ENCODE results near the gene CAB39.
A peak's percentile ranks its signal among the peaks of the same experiment; 100 is the strongest.

The CAB39 gene

GRCh38 chr2:230846360-230846759 lies 133.7 kb downstream of the CAB39 start:
- no peak overlapping the region for H2AFZ ChIP-seq (ENCODE audit: low read depth)

GRCh38 chr2:230847883-230848388 lies 135.3 kb downstream of the CAB39 start:
- H3K27ac ChIP-seq, result 0 out of 2 replicates have a peak overlapping the region, but pooled peaks have one; percentile 16
- H4K20me1 ChIP-seq (ENCODE audit: insufficient read depth), result no peaks in the 10 kb centered on the region
- H3K9ac ChIP-seq, result no peak overlapping the region
- H3K4me2 ChIP-seq, result peak overlapping the region; percentile 49; the same call in 1 of the 2 replicates
- H3K36me3 ChIP-seq (ENCODE audit: insufficient read depth), result no peaks in the 10 kb centered on the region
- peaks cover 21% of the 10 kb centered on the region for H3K4me1 ChIP-seq (ENCODE audit: low read depth, poor library complexity, severe bottlenecking)
- peak; percentile 81 for TF ChIP-seq CTCF (conservative IDR thresholded peaks at IDR 0.05; ENCODE audit: low read depth, low read length)
- peak overlapping the region; percentile 72 for H2AFZ ChIP-seq (ENCODE audit: low read depth)
- no peaks in the 10 kb centered on the region for H3K79me2 ChIP-seq (ENCODE audit: insufficient read depth, low read depth)
- H3K27me3 ChIP-seq (ENCODE audit: insufficient read depth, low read depth), result no peaks in the 10 kb centered on the region
- no peak overlapping the region for H3K4me3 ChIP-seq (IDR thresholded peaks at IDR 0.05; ENCODE audit: insufficient read depth, low read depth, low read length)

More at GRCh38 chr2:230846360-230846759, 133.7 kb downstream of the CAB39 start:
- Histone ChIP-seq H3K4me2 (no peak overlapping the region), H3K9ac (no peak overlapping the region), H3K27me3 (ENCODE audit: insufficient read depth, low read depth) (no peaks in the 10 kb centered on the region), H3K36me3 (ENCODE audit: insufficient read depth) (no peaks in the 10 kb centered on the region), H3K79me2 (ENCODE audit: insufficient read depth, low read depth) (no peaks in the 10 kb centered on the region), H3K4me3 (IDR thresholded peaks at IDR 0.05; ENCODE audit: insufficient read depth, low read depth, low read length) (no peak overlapping the region), H3K27ac (no peak overlapping the region), H4K20me1 (ENCODE audit: insufficient read depth) (no peaks in the 10 kb centered on the region), H3K4me1 (ENCODE audit: low read depth, poor library complexity, severe bottlenecking) (peaks cover 21% of the 10 kb centered on the region)
- no peak for TF ChIP-seq CTCF (conservative IDR thresholded peaks at IDR 0.05; ENCODE audit: low read depth, low read length)

- H3K9ac ChIP-seq, result no peak overlapping the region
- H3K4me3 ChIP-seq (IDR thresholded peaks at IDR 0.05; ENCODE audit: insufficient read depth, low read depth, low read length), result no peak overlapping the region
- H3K36me3 ChIP-seq (ENCODE audit: insufficient read depth), result no peaks in the 10 kb centered on the region
- peak; percentile 75 for TF ChIP-seq CTCF (conservative IDR thresholded peaks at IDR 0.05; ENCODE audit: low read depth, low read length)
- no peak overlapping the region for H3K4me2 ChIP-seq
- no peaks in the 10 kb centered on the region for H3K27me3 ChIP-seq (ENCODE audit: insufficient read depth, low read depth)
- no peak overlapping the region for H3K27ac ChIP-seq
- no peak overlapping the region for H2AFZ ChIP-seq (ENCODE audit: low read depth)
- no peaks in the 10 kb centered on the region for H3K79me2 ChIP-seq (ENCODE audit: insufficient read depth, low read depth)
- H4K20me1 ChIP-seq (ENCODE audit: insufficient read depth), result no peaks in the 10 kb centered on the region
- peaks cover 21% of the 10 kb centered on the region for H3K4me1 ChIP-seq (ENCODE audit: low read depth, poor library complexity, severe bottlenecking)
Observed at GRCh38 chr2:230849633-230850357, 137.2 kb downstream of the CAB39 start.

GRCh38 chr2:230850358-230850658 lies 137.7 kb downstream of the CAB39 start:
- H3K36me3 ChIP-seq (ENCODE audit: insufficient read depth), result no peaks in the 10 kb centered on the region
- no peak overlapping the region for H3K9ac ChIP-seq
- H3K27me3 ChIP-seq (ENCODE audit: insufficient read depth, low read depth), result no peaks in the 10 kb centered on the region
- H3K4me2 ChIP-seq, result no peak overlapping the region
- no peak overlapping the region for H2AFZ ChIP-seq (ENCODE audit: low read depth)
- H3K27ac ChIP-seq, result no peak overlapping the region
- H3K4me1 ChIP-seq (ENCODE audit: low read depth, poor library complexity, severe bottlenecking), result peaks cover 21% of the 10 kb centered on the region
- H4K20me1 ChIP-seq (ENCODE audit: insufficient read depth), result no peaks in the 10 kb centered on the region
- TF ChIP-seq CTCF (conservative IDR thresholded peaks at IDR 0.05; ENCODE audit: low read depth, low read length), result no peak
- H3K4me3 ChIP-seq (IDR thresholded peaks at IDR 0.05; ENCODE audit: insufficient read depth, low read depth, low read length), result no peak overlapping the region
- no peaks in the 10 kb centered on the region for H3K79me2 ChIP-seq (ENCODE audit: insufficient read depth, low read depth)
